ENCODE measurements around the gene BAIAP2L1.

The BAIAP2L1 gene

GRCh38 chr7:98359395-98359794 is 41.5 kb downstream of the BAIAP2L1 start:
- Mint-ChIP-seq H3K27ac (no peak overlapping the region), H3K27me3 (peaks cover 3 to 7% of the 10 kb centered on the region in 2 donors), H3K4me1 (no peaks in the 10 kb centered on the region), H3K36me3 (peaks cover 0 to 2% of the 10 kb centered on the region in 2 donors), H3K9me3 (no peaks in the 10 kb centered on the region), H3K4me3 (no peak overlapping the region)
- DNase-seq (no peak), ATAC-seq (replicated peaks) (no peak)

GRCh38 chr7:98358706-98359105 is 42.2 kb downstream of the BAIAP2L1 start:
- H3K4me1 Mint-ChIP-seq, result no peaks in the 10 kb centered on the region
- H3K27me3 Mint-ChIP-seq, result peaks cover 8 to 13% of the 10 kb centered on the region in 2 donors
- DNase-seq, result no peak
- no peak for ATAC-seq (replicated peaks)
- H3K4me3 Mint-ChIP-seq, result no peak overlapping the region
- H3K27ac Mint-ChIP-seq, result no peak overlapping the region
- H3K36me3 Mint-ChIP-seq, result peaks cover 0 to 2% of the 10 kb centered on the region in 2 donors
- no peaks in the 10 kb centered on the region for H3K9me3 Mint-ChIP-seq

- no peak for ATAC-seq (replicated peaks)
- Mint-ChIP-seq H3K4me3 (no peak overlapping the region), H3K9me3 (no peaks in the 10 kb centered on the region), H3K36me3 (peaks cover 0 to 2% of the 10 kb centered on the region in 2 donors), H3K27ac (no peak overlapping the region), H3K27me3 (peaks cover 8 to 13% of the 10 kb centered on the region in 2 donors), H3K4me1 (no peaks in the 10 kb centered on the region)
- no peak for DNase-seq
Observed at GRCh38 chr7:98357751-98358161, 43.1 kb downstream of the BAIAP2L1 start.

GRCh38 chr7:98355250-98355538 is 45.7 kb downstream of the BAIAP2L1 start:
- no peaks in the 10 kb centered on the region for H3K4me1 Mint-ChIP-seq
- H3K27ac Mint-ChIP-seq, result no peak overlapping the region
- peaks cover 11 to 18% of the 10 kb centered on the region in 2 donors for H3K27me3 Mint-ChIP-seq
- H3K36me3 Mint-ChIP-seq, result peaks cover 0 to 7% of the 10 kb centered on the region in 2 donors
- no peak overlapping the region for H3K4me3 Mint-ChIP-seq
- DNase-seq (no peak), ATAC-seq (replicated peaks) (no peak)
- peaks cover 2 to 4% of the 10 kb centered on the region in 2 donors for H3K9me3 Mint-ChIP-seq

DNA sequence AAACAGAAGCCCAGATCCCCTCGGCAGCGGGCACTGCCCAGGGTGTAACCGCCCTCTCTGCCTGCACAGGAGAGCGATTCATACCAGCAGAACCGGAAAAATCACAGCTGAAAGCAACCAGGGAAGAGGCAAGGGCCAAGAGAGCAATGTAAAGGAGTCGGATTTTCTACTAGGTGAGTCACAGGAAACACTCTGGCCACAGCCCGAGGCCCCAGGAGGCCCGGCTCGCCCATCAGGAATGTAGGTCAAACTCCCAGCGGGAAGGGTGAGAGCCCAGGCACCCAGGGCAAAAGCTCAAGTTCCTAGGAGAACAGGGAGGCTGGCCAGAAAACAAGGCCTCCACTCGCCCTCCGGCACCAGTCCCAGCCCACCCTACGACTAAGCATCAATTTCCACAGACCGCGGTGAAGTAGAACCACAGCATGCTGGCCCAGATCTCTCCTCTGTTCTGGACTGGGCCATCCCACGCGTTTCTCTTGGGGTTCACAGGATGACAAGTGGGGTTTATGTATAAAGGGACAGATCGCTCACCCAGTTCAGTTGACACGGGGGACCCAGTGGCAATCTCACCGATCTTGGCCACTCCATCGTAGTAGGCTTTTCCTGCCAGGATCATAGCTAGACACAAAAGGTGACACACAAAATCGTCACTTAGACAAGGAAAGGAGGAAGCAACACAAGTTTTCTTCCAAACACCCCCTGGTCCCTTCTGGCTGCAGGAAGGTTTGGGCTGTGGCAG is 46.2 kb downstream of the BAIAP2L1 start:
- Mint-ChIP-seq H3K36me3 (peaks cover 2 to 10% of the 10 kb centered on the region in 2 donors), H3K27ac (no peak overlapping the region)
- ATAC-seq (replicated peaks), result no peak

DNA sequence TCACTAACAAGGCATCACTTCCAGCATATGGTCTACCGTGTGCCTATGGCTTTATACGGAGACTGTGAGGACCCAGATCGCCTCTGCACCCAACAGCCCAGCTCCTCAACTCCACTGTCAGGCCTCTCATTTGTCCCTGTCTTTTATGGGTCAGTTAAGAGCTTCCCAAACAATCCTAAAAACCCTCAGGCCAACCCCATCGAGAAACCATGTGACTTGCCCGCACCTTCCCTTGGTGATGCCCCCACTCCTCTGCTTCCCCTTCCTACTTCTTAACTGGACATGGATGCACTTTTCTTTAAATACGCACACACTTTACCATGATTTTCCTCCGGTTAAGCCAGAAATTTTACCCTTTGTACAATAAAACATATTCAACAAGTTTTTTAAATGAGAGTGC is 46.8 kb downstream of the BAIAP2L1 start:
- H3K4me1 Mint-ChIP-seq, result peaks cover 0 to 2% of the 10 kb centered on the region in 2 donors
- no peak for ATAC-seq (replicated peaks)
- DNase-seq, result no peak
- H3K9me3 Mint-ChIP-seq, result peaks cover 2 to 4% of the 10 kb centered on the region in 2 donors
- H3K4me3 Mint-ChIP-seq, result no peak overlapping the region
- H3K27ac Mint-ChIP-seq, result no peak overlapping the region
- H3K27me3 Mint-ChIP-seq, result peaks cover 16 to 24% of the 10 kb centered on the region in 2 donors
- peaks cover 2 to 10% of the 10 kb centered on the region in 2 donors for H3K36me3 Mint-ChIP-seq

More for the DNA sequence above, 46.2 kb downstream of the BAIAP2L1 start:
- peaks cover 2 to 4% of the 10 kb centered on the region in 2 donors for H3K9me3 Mint-ChIP-seq
- H3K4me3 Mint-ChIP-seq, result no peak overlapping the region
- peaks cover 0 to 2% of the 10 kb centered on the region in 2 donors for H3K4me1 Mint-ChIP-seq
- peaks cover 16 to 23% of the 10 kb centered on the region in 2 donors for H3K27me3 Mint-ChIP-seq
- no peak for DNase-seq

DNA sequence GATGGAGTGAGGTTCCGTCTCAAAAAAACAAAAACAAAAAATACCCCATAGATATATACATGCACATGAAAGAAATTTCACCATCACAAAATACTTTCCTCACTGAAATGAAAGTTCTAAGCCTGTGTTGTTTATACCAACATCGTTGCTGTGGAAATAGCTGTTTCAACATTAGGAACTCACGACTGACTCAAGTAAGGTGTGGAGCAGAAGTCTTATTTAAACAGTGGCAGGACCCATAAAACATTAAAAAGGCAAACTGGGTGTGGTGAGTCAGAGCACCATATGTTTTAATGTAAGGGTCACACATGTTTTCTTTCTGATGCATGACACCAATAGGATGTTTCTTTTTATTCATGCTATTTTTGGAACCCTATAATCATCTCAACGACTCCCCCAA is 48.3 kb downstream of the BAIAP2L1 start:
- Mint-ChIP-seq H3K4me3 (no peak overlapping the region), H3K27ac (no peak overlapping the region), H3K27me3 (peaks cover 16 to 24% of the 10 kb centered on the region in 2 donors), H3K4me1 (peaks cover 0 to 2% of the 10 kb centered on the region in 2 donors), H3K9me3 (peaks cover 2 to 4% of the 10 kb centered on the region in 2 donors), H3K36me3 (peaks cover 2 to 10% of the 10 kb centered on the region in 2 donors)
- DNase-seq, result no peak
- ATAC-seq (replicated peaks), result no peak

DNA sequence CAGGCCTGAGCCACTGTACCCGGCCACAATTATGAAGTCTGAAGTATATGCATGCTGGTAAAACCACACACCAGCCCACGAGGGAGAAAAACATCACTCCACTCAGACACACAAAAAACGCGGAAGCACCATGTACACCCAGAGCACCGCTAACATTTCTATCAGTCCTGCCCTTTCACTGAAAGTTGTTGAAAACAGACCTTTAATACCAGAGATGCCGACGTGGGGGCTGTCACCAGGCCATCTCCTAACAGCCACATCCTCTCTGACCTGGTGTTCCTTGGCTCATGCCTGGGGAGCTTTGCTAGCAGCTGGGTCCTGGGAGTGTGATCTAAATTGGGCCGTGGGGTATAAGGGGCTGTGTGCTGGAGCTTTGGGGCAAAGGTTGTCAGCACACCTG is 49.8 kb downstream of the BAIAP2L1 start:
- Mint-ChIP-seq H3K27ac (no peak overlapping the region), H3K36me3 (peaks cover 2 to 10% of the 10 kb centered on the region in 2 donors), H3K9me3 (peaks cover 2 to 4% of the 10 kb centered on the region in 2 donors), H3K27me3 (peaks cover 20 to 24% of the 10 kb centered on the region in 2 donors), H3K4me1 (peaks cover 3 to 5% of the 10 kb centered on the region in 2 donors), H3K4me3 (no peak overlapping the region)
- no peak for ATAC-seq (replicated peaks)
- DNase-seq, result no peak

DNA sequence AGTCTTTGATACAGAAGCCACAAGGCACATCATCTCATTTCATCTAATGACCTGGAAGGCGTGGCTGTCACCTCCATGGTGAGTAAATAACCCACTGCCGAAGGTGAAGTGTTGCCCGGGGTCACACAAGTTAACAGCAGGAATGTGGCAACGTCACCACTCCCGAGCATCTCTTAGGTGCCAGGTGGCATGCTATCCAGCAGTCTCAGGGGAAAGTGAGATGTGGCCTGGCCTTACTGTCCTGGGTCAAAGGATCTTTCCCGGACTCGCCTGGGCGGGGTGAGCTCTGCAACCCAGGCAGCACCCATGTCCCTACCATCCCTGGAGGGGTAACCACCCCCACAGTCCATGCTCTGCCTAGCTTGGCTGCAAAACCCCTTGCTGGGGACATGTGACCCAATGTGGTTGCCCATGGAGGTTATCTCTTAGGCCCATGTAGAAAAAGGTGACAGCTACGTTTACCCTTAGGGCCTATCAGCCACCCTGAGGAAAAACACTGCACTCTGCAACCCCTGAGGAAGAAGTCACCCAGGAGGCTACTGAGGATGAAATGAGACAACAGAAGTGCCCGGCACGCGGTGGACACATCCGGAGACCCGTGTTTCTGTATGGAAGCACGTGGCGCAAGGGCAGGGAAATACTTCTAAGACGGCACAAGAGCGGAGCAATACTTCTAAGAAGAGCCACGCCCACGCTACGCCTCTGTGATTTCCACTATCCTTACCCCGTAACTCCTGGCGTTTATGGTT is 52.0 kb downstream of the BAIAP2L1 start:
- DNase-seq (no peak), ATAC-seq (replicated peaks) (no peak)
- Mint-ChIP-seq H3K4me1 (peaks cover 3 to 5% of the 10 kb centered on the region in 2 donors), H3K4me3 (no peak overlapping the region), H3K9me3 (peaks cover 2 to 4% of the 10 kb centered on the region in 2 donors), H3K27ac (no peak overlapping the region), H3K36me3 (peaks cover 2 to 8% of the 10 kb centered on the region in 2 donors), H3K27me3 (peaks cover 12 to 14% of the 10 kb centered on the region in 2 donors)

GRCh38 chr7:98346515-98347069 is 54.3 kb downstream of the BAIAP2L1 start:
- Mint-ChIP-seq H3K4me1 (peaks cover 3 to 5% of the 10 kb centered on the region in 2 donors), H3K27me3 (peaks cover 6 to 12% of the 10 kb centered on the region in 2 donors), H3K4me3 (no peak overlapping the region), H3K36me3 (peaks cover 2 to 8% of the 10 kb centered on the region in 2 donors), H3K27ac (no peak overlapping the region), H3K9me3 (peaks cover 2 to 4% of the 10 kb centered on the region in 2 donors)
- ATAC-seq (replicated peaks) (no peak), DNase-seq (no peak)

DNA sequence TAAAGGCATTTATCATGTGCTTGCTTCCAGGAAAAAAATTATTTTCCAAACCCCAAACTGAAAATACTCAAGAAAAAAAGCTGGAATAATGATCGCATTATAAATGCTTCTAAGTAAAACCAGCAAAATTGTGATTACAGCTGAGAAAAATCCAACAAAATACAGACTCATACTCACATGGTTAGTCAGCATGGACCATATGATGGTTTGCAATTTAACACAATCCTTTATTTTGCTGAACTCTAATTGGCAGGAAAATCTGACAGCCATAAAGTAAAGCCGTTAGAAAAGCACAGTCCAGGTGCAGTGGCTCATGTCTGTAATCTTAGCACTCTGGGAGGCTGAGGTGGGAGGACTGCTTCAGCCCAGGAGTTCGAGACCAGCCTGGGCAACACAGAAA is 59.8 kb downstream of the BAIAP2L1 start:
- Mint-ChIP-seq H3K27me3 (peaks cover 0 to 4% of the 10 kb centered on the region in 2 donors), H3K36me3 (peaks cover 0 to 3% of the 10 kb centered on the region in 2 donors), H3K9me3 (peaks cover 4 to 9% of the 10 kb centered on the region in 2 donors), H3K27ac (no peak overlapping the region), H3K4me1 (no peaks in the 10 kb centered on the region), H3K4me3 (no peak overlapping the region)
- ATAC-seq (replicated peaks) (no peak), DNase-seq (no peak)

DNA sequence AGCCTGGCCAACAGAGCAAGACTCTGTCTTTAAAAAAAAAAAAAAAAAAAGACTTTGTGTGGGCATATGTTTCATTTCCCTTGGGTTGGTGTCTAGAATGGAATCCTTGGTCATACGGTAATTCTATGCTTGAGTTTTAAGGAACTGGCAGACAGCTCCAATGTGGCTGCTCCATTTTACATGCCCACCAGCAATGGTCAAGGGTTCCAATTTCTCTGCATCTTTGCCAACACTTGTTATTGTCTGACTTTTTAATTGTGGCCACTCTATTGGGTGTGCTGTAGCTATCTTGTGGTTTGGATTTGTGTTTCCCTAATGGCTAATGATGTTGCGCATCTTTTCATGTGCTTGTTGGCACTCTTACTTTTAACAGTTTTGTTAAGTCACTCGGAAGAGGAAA is 61.8 kb downstream of the BAIAP2L1 start:
- Mint-ChIP-seq H3K9me3 (peaks cover 4 to 9% of the 10 kb centered on the region in 2 donors), H3K36me3 (peaks cover 0 to 3% of the 10 kb centered on the region in 2 donors), H3K27me3 (peaks cover 6 to 13% of the 10 kb centered on the region in 2 donors), H3K27ac (no peak overlapping the region), H3K4me3 (no peak overlapping the region), H3K4me1 (no peaks in the 10 kb centered on the region)
- DNase-seq, result no peak
- ATAC-seq (replicated peaks), result no peak

- Mint-ChIP-seq H3K4me1 (no peaks in the 10 kb centered on the region), H3K27me3 (peaks cover 6 to 13% of the 10 kb centered on the region in 2 donors), H3K36me3 (peaks cover 0 to 3% of the 10 kb centered on the region in 2 donors), H3K4me3 (no peak overlapping the region), H3K9me3 (peaks cover 4 to 9% of the 10 kb centered on the region in 2 donors), H3K27ac (no peak overlapping the region)
- no peak for DNase-seq
- ATAC-seq (replicated peaks), result no peak
Observed at GRCh38 chr7:98338441-98338840, 62.4 kb downstream of the BAIAP2L1 start.

DNA sequence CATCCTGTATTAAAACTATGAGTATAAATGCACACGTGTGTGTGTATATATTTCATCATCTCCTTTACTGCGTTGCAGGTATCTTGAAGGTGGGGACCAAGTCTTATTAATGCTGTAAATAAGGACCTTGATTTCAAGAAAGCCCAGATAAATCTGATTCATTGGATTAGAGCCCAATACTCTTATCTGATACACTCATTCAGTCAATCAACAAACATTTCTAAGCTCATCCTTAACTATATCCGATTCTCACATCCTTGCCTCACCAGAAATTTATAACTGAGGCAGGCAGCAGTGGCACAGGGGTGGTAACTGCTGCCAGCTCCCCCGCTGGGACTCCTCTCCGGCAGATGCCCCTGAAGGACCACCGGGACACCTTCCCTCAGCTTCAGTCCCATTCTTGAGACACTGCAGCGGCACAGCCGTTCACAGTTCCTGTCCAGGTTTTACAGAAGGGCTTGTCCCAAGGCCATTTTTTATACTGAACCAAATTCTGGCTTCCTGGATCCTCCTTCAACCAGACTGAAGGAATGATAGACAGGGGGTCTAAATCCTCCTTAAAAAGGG is 65.4 kb downstream of the BAIAP2L1 start:
- H3K36me3 Mint-ChIP-seq, result peaks cover 2 to 7% of the 10 kb centered on the region in 2 donors
- ATAC-seq (replicated peaks), result no peak
- no peak overlapping the region for H3K4me3 Mint-ChIP-seq
- peaks cover 6 to 13% of the 10 kb centered on the region in 2 donors for H3K9me3 Mint-ChIP-seq
- H3K4me1 Mint-ChIP-seq, result no peaks in the 10 kb centered on the region
- DNase-seq, result no peak
- peaks cover 6 to 17% of the 10 kb centered on the region in 2 donors for H3K27me3 Mint-ChIP-seq
- no peak overlapping the region for H3K27ac Mint-ChIP-seq

Measured in stimulated activated naive B cell treated with anti-CD40 and anti-IgM and Interleukin-4, amounts not matched to agents 10 μg/mL and 1 μg/mL and 100 μg/mL, for 72 hours (primary cell).